Activated CD4-positive, alpha-beta T cell treated with anti-CD3 and anti-CD28 coated beads for 48 hours (primary cell): ENCODE measurements around the gene RNASE8.
A peak's percentile ranks its signal among the peaks of the same experiment; 100 is the strongest.
"Not testable (repeated sequence)": the region's sequence is repeated elsewhere in the genome, so short reads cannot be mapped to it uniquely, and the experiment has no call there.

Source experiments
- DNase-seq: peaks from one replicate; pipeline ENCODE4 v3.0.0-alpha.2; 2020

Gene RNASE8

DNA sequence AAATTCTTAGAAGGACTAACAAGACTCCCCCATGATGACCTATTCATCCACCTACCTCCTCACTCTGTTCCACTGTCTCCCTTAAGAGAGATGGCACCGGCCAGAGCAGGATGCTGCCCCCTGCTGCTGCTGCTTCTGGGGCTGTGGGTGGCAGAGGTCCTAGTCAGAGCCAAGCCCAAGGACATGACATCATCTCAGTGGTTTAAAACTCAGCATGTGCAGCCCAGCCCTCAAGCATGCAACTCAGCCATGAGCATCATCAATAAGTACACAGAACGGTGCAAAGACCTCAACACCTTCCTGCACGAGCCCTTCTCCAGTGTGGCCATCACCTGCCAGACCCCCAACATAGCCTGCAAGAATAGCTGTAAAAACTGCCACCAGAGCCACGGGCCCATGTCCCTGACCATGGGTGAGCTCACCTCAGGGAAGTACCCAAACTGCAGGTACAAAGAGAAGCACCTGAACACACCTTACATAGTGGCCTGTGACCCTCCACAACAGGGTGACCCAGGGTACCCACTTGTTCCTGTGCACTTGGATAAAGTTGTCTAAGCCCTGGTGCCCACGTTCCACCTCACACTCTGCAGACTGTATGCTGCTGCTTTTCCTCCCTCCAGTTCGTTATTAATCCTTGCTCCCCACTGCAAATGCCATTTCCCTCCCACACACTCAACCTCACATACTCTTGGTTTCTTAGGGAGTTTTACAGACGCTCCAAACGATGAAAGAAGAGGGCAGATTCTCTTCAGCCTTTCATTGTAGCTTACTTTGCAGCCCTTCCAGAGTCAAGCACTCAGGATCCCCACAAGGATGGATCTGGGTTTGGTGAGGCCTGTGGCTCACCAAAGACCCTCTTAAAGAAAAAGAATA lies at the start of gene RNASE8:
Gene RNASE8 (plus strand): TSS at position 20 of the 873 bp plus-strand sequence. CDS start 71 bp downstream, at position 91.
- no peak for DNase-seq

DNA sequence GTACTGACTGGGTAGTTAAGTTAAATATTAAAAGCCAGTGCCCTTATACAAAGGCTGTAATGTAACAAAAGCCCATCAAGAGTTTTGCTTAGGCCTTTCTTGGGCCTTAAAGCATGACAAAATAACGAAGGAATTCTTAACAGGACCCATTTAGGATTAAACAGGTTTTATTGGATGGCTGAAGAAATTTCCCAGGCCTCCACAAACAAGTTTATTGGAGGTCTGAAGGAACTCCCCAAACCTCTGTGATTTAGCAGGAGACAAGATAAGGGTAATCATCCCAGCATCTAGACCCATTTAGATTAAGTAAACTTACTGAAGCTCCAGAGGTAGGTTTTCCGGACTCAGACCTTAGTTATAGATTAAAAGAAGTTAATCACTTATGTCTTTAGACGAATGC lies 47.9 kb upstream of the RNASE8 start:
- DNase-seq = not testable (repeated sequence)

GRCh38 chr14:21011136-21011535 lies 46.5 kb upstream of the RNASE8 start:
- DNase-seq = no peak

DNA sequence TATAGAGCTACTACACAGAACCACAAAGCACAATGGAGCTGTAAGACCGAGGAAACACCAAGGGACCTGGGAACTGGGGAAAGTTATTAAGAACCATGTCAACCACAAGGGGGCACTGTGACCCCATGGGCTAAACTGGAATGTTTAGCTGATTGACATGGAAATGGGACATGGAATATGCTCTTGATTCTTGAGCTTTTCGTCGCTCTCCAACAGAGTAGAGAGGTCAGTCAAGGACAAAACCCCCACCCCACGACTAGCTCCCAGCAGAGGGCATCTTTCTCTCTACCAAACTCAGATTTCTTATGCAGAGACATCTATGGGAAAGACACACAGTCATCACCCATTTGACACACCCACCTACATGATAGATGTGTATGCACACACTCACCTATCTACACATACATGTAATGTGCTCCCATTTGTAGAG lies 42.8 kb upstream of the RNASE8 start:
- peak; percentile 85 for DNase-seq

GRCh38 chr14:21015312-21015711 lies 42.3 kb upstream of the RNASE8 start:
- no peak for DNase-seq

DNA sequence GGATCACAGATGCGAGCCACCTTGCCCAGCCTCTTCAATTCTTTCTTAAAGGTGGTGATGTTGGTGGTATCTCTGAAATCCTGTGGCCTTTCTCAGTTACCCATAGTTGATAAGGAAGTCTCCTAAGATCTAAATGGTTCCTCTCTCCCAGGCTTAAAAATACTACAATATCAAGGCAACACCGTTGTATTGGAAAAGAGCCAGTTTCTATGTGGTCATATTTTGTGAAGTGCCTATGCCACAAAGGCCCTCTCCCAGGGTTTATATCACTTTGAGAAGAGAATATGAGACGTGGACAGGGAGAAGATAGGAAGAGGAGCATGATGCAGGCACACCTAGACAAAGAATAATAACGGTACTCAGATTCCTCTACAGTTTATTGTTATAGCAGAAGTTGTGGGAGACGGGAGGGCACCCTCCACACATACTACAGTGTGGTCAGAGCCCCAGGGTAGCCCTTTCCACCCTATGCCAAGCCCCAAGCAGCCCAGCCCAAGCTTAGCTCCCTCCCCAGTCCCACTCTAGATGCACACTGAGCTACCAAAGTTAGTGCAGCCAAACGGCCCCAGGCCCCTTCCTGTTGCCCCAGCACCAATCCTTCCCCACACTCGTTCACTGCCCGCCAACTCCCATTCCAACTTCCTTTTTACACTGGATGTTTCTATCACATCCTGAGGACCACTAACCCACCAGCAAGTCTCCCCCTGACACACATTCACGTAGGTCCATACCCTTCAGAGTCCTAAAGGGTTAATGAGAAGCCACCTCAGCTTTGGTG lies 41.0 kb upstream of the RNASE8 start:
- no peak for DNase-seq

- no peak for DNase-seq
These were observed 39.9 kb upstream of the RNASE8 start for GRCh38 chr14:21017528-21018245.

DNA sequence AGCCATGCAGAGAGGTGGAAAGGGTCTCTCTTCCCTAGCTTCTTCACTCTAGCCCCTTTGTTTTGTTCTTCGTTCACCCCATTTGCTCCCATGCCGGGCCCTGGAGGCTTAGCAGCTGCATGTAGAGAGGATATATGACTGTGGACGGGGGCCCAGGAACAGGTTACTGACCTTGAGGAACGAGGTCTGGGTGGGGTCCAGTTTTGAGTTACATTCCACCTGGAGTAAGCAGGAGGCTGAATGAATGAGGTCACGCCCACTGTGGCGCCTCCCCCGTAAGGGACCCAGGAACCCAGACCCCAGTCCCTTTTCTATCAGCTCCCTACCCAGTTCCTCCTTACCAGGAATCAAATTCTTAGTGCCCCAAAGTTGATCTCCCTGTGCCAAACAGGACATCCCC lies 39.3 kb upstream of the RNASE8 start:
- DNase-seq = no peak

- DNase-seq = no peak
These were observed 38.8 kb upstream of the RNASE8 start for GRCh38 chr14:21018781-21019180.

DNA sequence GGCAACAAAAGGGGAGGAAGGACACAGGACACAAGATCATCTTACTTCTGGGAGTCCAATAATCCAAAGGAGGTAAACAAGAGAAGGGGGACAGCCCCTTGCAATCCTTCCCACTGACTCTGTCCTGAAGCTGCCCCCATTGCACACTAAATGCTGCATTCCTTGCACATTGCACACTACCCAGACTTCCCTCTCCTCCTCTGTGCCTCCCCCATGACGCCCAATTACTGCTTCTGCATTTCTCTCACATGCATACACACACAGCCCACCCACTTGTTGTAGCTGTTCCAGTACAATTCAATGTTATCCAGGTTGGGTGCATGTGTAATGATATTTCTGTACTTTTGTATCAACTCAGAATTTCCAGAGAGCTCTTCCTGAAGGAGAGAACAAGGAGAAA lies 38.3 kb upstream of the RNASE8 start:
- DNase-seq = no peak

GRCh38 chr14:21020977-21021545 lies 36.6 kb upstream of the RNASE8 start:
- no peak for DNase-seq

DNA sequence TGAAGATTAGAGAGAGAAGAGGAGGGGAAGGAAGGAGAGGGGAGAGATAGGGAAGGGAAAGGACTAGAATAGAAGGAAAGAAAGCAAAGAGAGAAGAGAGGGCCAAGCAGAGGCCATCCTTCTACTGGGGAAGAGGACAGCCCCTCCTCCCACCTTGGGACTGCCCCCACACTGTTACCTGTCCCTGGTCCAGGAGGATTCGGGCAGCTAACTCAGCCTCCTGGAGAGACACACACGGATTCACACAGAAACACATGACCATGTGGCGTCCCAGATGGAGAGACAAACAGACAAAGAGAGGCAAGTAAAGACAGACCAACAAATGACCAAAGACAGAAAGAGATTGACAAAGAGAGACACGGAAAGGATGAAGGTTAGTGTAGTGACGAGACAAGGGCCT lies 34.9 kb upstream of the RNASE8 start:
- no peak for DNase-seq

- no peak for DNase-seq
These were observed 34.4 kb upstream of the RNASE8 start for GRCh38 chr14:21023174-21023573.

DNA sequence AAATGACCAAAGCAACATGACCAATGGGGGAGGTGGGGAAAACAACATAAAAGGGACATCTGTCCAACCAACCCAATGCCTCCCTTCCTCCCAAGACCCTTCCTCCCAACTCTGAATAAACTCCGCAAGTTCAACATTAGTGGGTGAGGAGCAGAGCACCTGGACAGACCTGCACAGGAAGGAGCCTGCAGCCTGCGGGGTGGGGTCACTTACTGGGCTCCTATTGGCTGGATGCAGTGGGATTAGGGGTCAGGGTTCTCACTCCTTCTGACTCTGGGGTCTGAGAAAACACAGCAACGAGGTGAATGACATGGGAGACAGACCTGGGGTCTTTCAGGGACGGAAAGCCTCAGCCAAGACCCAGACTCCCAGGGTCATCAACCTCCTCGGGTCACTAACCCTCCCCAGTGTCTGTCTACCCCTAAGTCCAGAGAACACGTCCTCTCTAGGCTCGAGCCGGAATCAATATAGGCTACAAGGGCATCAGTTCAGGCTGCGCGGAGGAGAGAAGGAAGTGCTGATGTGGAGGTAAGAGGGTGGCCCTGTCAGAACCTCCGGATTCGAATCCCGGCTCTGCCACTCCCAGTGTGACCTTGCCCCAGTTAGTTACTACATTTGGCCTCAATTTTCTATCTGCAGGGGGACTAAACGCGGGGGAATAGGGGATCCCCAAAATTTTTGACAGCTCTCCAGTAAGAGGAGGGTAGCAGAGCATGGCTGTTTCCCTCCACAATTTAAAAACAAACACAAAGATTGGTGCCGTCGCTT lies 33.6 kb upstream of the RNASE8 start:
- no peak for DNase-seq

- DNase-seq = peak; percentile 66
These were observed 32.8 kb upstream of the RNASE8 start, which contains the start of gene NDRG2 for GRCh38 chr14:21024585-21025370. TSS of gene NDRG2 (minus strand) at chr14:21025061. CDS start at chr14:21023315, 1,746 bp downstream.

- peak; percentile 23 for DNase-seq
These were observed 32.0 kb upstream of the RNASE8 start for GRCh38 chr14:21025371-21026273.

- DNase-seq = no peak
These were observed 31.2 kb upstream of the RNASE8 start for GRCh38 chr14:21026274-21026987.

- DNase-seq = no peak
These were observed 30.7 kb upstream of the RNASE8 start for GRCh38 chr14:21026988-21027315.

DNA sequence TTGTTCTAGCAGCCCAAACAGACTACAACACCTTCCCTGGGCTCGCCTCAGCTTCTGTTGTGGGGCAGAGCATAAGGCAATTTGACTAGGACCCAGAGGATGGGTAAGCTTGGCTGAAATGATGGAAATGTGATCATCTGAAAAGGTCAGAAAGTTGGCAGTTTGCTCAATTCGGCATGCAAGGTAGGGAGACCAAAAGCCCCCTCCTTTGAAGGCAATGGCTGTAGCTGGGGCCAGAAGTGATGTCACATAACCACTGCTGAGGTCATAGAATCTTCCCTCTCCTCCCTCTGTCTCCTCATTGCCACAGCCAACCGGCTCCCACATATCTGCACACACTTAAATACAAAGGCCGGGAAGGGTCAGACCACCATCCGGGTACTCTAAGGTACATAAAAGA lies 27.7 kb upstream of the RNASE8 start, which contains the start of gene TPPP2:
Gene TPPP2 (plus strand): TSS at position 301 of the 400 bp plus-strand sequence. CDS start 365 bp downstream, outside the sequence.
- DNase-seq = no peak
